ENCODE results near the gene PKP3. TPM values are rescaled to one million over a fixed set of nuclear protein-coding genes. Genes with fewer than 3 reads are reported as not detected.

Gene PKP3
- total RNA-seq, 4 donors from 2014 or later = 0.46 to 5.1 (median 1.5) TPM; not detected in 1

DNA sequence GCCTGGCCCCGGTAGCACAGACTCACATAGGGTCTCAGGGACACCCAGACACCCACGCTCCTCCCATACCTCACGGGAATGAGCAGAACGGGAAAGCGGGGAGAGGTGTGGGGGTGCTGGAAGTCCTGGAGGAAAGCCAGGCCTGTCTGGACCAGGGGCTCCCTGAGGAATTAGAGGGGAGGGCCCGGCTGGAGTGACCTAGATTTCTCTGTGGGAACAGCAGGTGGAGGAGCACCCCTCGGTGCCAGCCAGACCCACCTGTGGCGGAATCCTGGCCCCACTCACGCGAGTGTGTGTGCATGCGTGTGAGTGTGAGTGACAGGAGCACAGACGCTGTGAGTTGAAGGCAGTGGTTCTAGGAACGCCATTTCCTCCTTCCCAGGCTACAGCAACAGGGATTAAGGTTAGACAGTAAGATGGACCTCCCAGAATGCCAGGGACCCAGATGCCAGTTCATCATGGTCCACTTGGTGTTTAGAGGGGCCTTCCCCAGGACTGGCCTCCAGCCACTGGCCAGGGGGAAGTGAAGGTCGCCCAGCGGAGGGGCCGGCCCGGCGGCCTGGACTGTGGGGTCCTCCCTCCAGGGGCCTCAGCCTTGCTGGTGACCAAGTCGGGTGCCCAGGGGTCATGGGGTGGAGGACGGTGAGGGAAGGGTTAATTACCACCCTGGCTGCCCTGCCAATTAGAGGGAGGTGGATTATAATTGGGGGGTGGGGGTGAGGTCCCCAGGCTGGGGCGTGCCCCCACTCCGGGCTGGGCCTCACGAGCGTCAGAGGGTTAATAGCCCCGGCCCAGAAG lies 1.0 kb downstream of the PKP3 start:
- Histone ChIP-seq H3K4me3 (no peak overlapping the region), H3K4me1 (peaks cover 0 to 8% of the 10 kb centered on the region in 2 donors), H3K27me3 (peaks cover 0 to 4% of the 10 kb centered on the region in 2 donors), H3K9me3 (no peaks in the 10 kb centered on the region), H3K27ac (no peak overlapping the region), H3K36me3 (no peaks in the 10 kb centered on the region)
- no peak for TF ChIP-seq POLR2A (IDR thresholded peaks at IDR 0.05)
- TF ChIP-seq, protein P1, sequence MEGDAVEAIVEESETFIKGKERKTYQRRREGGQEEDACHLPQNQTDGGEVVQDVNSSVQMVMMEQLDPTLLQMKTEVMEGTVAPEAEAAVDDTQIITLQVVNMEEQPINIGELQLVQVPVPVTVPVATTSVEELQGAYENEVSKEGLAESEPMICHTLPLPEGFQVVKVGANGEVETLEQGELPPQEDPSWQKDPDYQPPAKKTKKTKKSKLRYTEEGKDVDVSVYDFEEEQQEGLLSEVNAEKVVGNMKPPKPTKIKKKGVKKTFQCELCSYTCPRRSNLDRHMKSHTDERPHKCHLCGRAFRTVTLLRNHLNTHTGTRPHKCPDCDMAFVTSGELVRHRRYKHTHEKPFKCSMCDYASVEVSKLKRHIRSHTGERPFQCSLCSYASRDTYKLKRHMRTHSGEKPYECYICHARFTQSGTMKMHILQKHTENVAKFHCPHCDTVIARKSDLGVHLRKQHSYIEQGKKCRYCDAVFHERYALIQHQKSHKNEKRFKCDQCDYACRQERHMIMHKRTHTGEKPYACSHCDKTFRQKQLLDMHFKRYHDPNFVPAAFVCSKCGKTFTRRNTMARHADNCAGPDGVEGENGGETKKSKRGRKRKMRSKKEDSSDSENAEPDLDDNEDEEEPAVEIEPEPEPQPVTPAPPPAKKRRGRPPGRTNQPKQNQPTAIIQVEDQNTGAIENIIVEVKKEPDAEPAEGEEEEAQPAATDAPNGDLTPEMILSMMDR (IDR thresholded peaks at IDR 0.05) = no peak
- DNase-seq = no peak
- intact Hi-C loops (cut with DNase I; ENCODE audit: low total_unique reads) = no loop called here

DNA sequence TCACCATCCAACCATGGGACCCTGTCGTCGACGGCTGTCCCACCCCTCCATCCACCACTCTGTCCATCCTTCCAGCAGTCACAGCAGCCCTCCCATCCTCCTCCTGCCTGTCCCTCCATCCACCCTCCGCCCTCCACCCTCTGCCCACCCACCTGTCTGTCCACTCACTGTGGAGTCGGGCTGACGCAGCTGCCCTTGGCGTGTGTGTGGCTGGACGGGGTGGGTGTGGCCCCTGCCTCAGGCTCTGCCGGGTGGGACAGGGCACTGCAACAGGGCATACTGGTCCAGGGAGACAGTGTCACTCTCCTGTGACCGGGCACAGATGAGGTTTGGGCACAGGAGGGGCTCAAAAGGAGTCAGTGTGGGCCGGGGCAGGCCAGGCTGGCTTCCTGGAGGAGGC lies 1.9 kb downstream of the PKP3 start:
- Histone ChIP-seq H3K27ac (no peak overlapping the region), H3K4me1 (peaks cover 0 to 11% of the 10 kb centered on the region in 2 donors), H3K27me3 (peaks cover 0 to 4% of the 10 kb centered on the region in 2 donors), H3K9me3 (no peaks in the 10 kb centered on the region), H3K4me3 (no peak overlapping the region), H3K36me3 (no peaks in the 10 kb centered on the region)
- DNase-seq = no peak
- intact Hi-C loops (cut with DNase I; ENCODE audit: low total_unique reads) = no loop called here
- no peak for TF ChIP-seq POLR2A (IDR thresholded peaks at IDR 0.05)
- TF ChIP-seq, protein P1 (IDR thresholded peaks at IDR 0.05) = no peak

DNA sequence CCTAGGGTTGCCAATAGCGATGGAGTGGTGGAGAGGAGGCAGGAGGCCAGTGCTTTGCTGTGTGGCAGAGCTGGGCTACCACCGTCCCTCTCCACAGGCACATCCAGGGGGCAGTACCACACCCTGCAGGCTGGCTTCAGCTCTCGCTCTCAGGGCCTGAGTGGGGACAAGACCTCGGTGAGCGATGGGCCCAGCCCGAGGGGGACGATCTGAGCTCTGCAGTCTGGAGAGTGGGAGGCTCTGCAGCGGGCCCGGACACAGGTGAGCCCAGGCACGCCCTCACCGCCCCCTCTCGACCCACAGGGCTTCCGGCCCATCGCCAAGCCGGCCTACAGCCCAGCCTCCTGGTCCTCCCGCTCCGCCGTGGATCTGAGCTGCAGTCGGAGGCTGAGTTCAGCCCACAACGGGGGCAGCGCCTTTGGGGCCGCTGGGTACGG lies 2.5 kb downstream of the PKP3 start:
- no peak for DNase-seq
- H3K4me3 ChIP-seq = peak overlapping the region; percentile 29 to 34
- no peak overlapping the region for H3K27ac ChIP-seq
- TF ChIP-seq, protein P1 (IDR thresholded peaks at IDR 0.05) = peak in 1 of 4 experiments; percentile 10
- no peak for TF ChIP-seq POLR2A (IDR thresholded peaks at IDR 0.05)
- H3K9me3 ChIP-seq = no peaks in the 10 kb centered on the region
- no peaks in the 10 kb centered on the region for H3K36me3 ChIP-seq
- H3K27me3 ChIP-seq = peaks cover 0 to 4% of the 10 kb centered on the region in 2 donors
- H3K4me1 ChIP-seq = peaks cover 0 to 11% of the 10 kb centered on the region in 2 donors
- intact Hi-C loops (cut with DNase I; ENCODE audit: low total_unique reads) = no loop called here

- no peak for TF ChIP-seq POLR2A (IDR thresholded peaks at IDR 0.05)
- TF ChIP-seq, protein P1 (IDR thresholded peaks at IDR 0.05) = peak; percentile 62 to 79 (median 72)
- DNase-seq = peak; percentile 67 to 68
- no peaks in the 10 kb centered on the region for H3K36me3 ChIP-seq
- peaks cover 0 to 4% of the 10 kb centered on the region in 2 donors for H3K27me3 ChIP-seq
- intact Hi-C loops (cut with DNase I; ENCODE audit: low total_unique reads) = no loop called here
- peak overlapping the region; percentile 29 to 34 for H3K4me3 ChIP-seq
- H3K9me3 ChIP-seq = no peaks in the 10 kb centered on the region
- H3K27ac ChIP-seq = no peak overlapping the region
- peaks cover 0 to 11% of the 10 kb centered on the region in 2 donors for H3K4me1 ChIP-seq
Observed at GRCh38 chr11:396948-397548, 3.0 kb downstream of the PKP3 start.

DNA sequence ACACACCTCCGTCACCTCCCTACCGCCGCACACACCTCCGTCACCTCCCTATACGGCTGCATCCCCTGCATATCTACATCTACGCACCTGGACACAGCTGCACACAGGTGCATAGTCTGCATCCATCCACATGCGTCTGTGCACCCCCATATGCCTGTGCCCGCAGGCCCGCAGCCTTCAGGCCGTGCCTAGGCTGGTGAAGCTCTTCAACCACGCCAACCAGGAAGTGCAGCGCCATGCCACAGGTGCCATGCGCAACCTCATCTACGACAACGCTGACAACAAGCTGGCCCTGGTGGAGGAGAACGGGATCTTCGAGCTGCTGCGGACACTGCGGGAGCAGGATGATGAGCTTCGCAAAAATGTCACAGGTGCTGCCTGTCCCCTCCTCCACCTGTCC lies 4.8 kb downstream of the PKP3 start:
- Histone ChIP-seq H3K9me3 (no peaks in the 10 kb centered on the region), H3K4me1 (peaks cover 0 to 11% of the 10 kb centered on the region in 2 donors), H3K4me3 (no peak overlapping the region), H3K27ac (no peak overlapping the region), H3K27me3 (peaks cover 0 to 4% of the 10 kb centered on the region in 2 donors), H3K36me3 (no peaks in the 10 kb centered on the region)
- TF ChIP-seq, protein P1 (IDR thresholded peaks at IDR 0.05) = no peak
- DNase-seq = no peak
- intact Hi-C loops (cut with DNase I; ENCODE audit: low total_unique reads) = no loop called here
